Brain microvascular endothelial cell (primary cell): ENCODE results near the gene TAF4B.
"Not testable (repeated sequence)": the region's sequence is repeated elsewhere in the genome, so short reads cannot be mapped to it uniquely, and the experiment has no call there.

Experiments used
- DNase-seq: peaks from one replicate; pipeline ENCODE4 v3.0.0-alpha.2; 2020
- H3K27ac ChIP-seq: fragments of 250-450 bp; sonication (Bioruptor Pico); 2 replicates; pipeline ENCODE4 v1.5.1; 2020; ENCODE audit warnings: mild to moderate bottlenecking, moderate library complexity
- H3K27me3 ChIP-seq: fragments of 250-450 bp; sonication (Bioruptor Pico); replicated peaks from 2 replicates; pipeline ENCODE4 v1.5.1; 2020; ENCODE audit warnings: mild to moderate bottlenecking
- H3K36me3 ChIP-seq: fragments of 250-450 bp; sonication (Bioruptor Pico); replicated peaks from 2 replicates; pipeline ENCODE4 v1.5.1; 2020; ENCODE audit warnings: mild to moderate bottlenecking
- H3K4me3 ChIP-seq: 2 replicates; pipeline ENCODE4 v1.5.1; 2011; ENCODE audit warnings: low read depth, mild to moderate bottlenecking, control low read depth, low read length, moderate library complexity
- CTCF ChIP-seq: IDR thresholded peaks from 2 replicates; pipeline ENCODE4 v1.5.1; 2011; ENCODE audit warnings: low read depth, mild to moderate bottlenecking, moderate library complexity, low read length, control low read depth, inconsistent platforms; ENCODE audit errors: missing control alignments
- in situ Hi-C: cut with HindIII; loops from 2 replicates; pipeline ENCODE4 v1.10.0; 2017; ENCODE audit warnings: low sequenced_read_pairs, low pct_ligation_motif_present

The TAF4B gene

GRCh38 chr18:26252411-26252810 is 26.2 kb downstream of the TAF4B start:
- no peak for TF ChIP-seq CTCF
- in situ Hi-C loops, result no loop called here
- Histone ChIP-seq H3K4me3 (no peak overlapping the region), H3K27ac (no peak overlapping the region), H3K36me3 (no peaks in the 10 kb centered on the region), H3K27me3 (no peaks in the 10 kb centered on the region)
- DNase-seq, result no peak

GRCh38 chr18:26254808-26255207 is 28.6 kb downstream of the TAF4B start:
- H3K4me3 ChIP-seq, H3K27ac ChIP-seq, H3K36me3 ChIP-seq, H3K27me3 ChIP-seq, DNase-seq, in situ Hi-C loops: not testable (repeated sequence)

- Histone ChIP-seq H3K4me3 (no peak overlapping the region), H3K27me3 (no peaks in the 10 kb centered on the region), H3K27ac (no peak overlapping the region), H3K36me3 (no peaks in the 10 kb centered on the region)
- in situ Hi-C loops, result no loop called here
- TF ChIP-seq CTCF, result no peak
- DNase-seq, result no peak
Measured at GRCh38 chr18:26255695-26256622, 29.7 kb downstream of the TAF4B start.

GRCh38 chr18:26258711-26259110 is 32.5 kb downstream of the TAF4B start:
- Histone ChIP-seq H3K36me3 (no peaks in the 10 kb centered on the region), H3K4me3 (no peak overlapping the region), H3K27me3 (no peaks in the 10 kb centered on the region), H3K27ac (no peak overlapping the region)
- no peak for DNase-seq
- TF ChIP-seq CTCF, result no peak
- in situ Hi-C loops, result no loop called here

- DNase-seq, H3K36me3 ChIP-seq, H3K27me3 ChIP-seq, H3K4me3 ChIP-seq, in situ Hi-C loops, H3K27ac ChIP-seq: not testable (repeated sequence)
Measured at GRCh38 chr18:26259416-26259815, 33.2 kb downstream of the TAF4B start.

GRCh38 chr18:26262156-26262555 is 35.9 kb downstream of the TAF4B start:
- H3K27me3 ChIP-seq, result no peaks in the 10 kb centered on the region
- no peaks in the 10 kb centered on the region for H3K36me3 ChIP-seq
- DNase-seq, result no peak
- no peak overlapping the region for H3K27ac ChIP-seq
- H3K4me3 ChIP-seq, result no peak overlapping the region
- no peak for TF ChIP-seq CTCF
- in situ Hi-C loops, result no loop called here
